H1 (cell line): Measurements from ENCODE around the gene CXCL10. TPM values are rescaled to one million over a fixed set of nuclear protein-coding genes. Genes with fewer than 3 reads are reported as not detected.

Experiments used
- CTCF ChIA-PET: fragments of 300-600 bp; sonication (Branson Sonifier 250); formaldehyde crosslinking; loops from one replicate; lab custom pipeline; 2021; ENCODE audit not compliant: partially characterized antibody; lab: Charles Lee
- POLR2A ChIA-PET: fragments of 300-600 bp; sonication (Branson Sonifier 250); formaldehyde crosslinking; loops from one replicate; lab custom pipeline; 2021; ENCODE audit warnings: inconsistent platforms; ENCODE audit not compliant: partially characterized antibody; lab: Charles Lee
- DNase-seq, 2 experiments: peaks; one replicate each; pipeline versions ENCODE4 v3.0.0 to v3.0.0-alpha.2; 2010 to 2022; ENCODE audit warnings: low spot score in 2 of 2, low read depth in 1 of 2, mixed read lengths in 1 of 2
- FAIRE-seq: peaks from 2 replicates; lab custom pipeline; 2011; peaks lifted over from hg19 to GRCh38; lab: Jason Lieb, UNC
- H2AFZ ChIP-seq: 2 replicates; pipeline ENCODE4 v1.8.1; 2012; ENCODE audit warnings: low read length, inconsistent platforms
- H2AK5ac ChIP-seq: 2 replicates; pipeline ENCODE4 v1.6.1; 2013; ENCODE audit warnings: low read depth, low read length
- H2BK120ac ChIP-seq: replicated peaks from 2 replicates; pipeline ENCODE3; 2013; ENCODE audit warnings: low read depth, low read length, inconsistent platforms
- H2BK12ac ChIP-seq: 2 replicates; pipeline ENCODE4 v1.6.1; 2013; ENCODE audit warnings: low read depth, low read length
- H2BK15ac ChIP-seq: 2 replicates; pipeline ENCODE4 v1.6.1; 2013; ENCODE audit warnings: low read length
- H2BK20ac ChIP-seq: 2 replicates; pipeline ENCODE4 v1.6.1; 2013; ENCODE audit warnings: low read length
- H2BK5ac ChIP-seq: 2 replicates; pipeline ENCODE4 v1.6.1; 2013; ENCODE audit warnings: low read depth, low read length
- H3K14ac ChIP-seq: 2 replicates; pipeline ENCODE4 v1.6.1; 2013; ENCODE audit warnings: inconsistent platforms; ENCODE audit not compliant: insufficient read length
- H3K18ac ChIP-seq: 2 replicates; pipeline ENCODE4 v1.6.1; 2013; ENCODE audit warnings: low read length; ENCODE audit errors: extremely low read depth
- H3K23ac ChIP-seq: 2 replicates; pipeline ENCODE4 v1.6.1; 2013; ENCODE audit warnings: inconsistent platforms; ENCODE audit not compliant: insufficient read length
- H3K23me2 ChIP-seq: 2 replicates; pipeline ENCODE4 v1.6.1; 2013; ENCODE audit warnings: low read depth, low read length
- H3K27ac ChIP-seq: 2 replicates; pipeline ENCODE4 v1.6.1; 2011; ENCODE audit warnings: low read depth, low read length, inconsistent platforms
- H3K27me3 ChIP-seq, 4 experiments: replicated peaks in 1 of 4; 1 replicate in 1 of 4; 2 replicates in 3 of 4; pipeline versions ENCODE4 v1.6.1 to v1.8.1; 2011 to 2013; ENCODE audit warnings: low read length in 3 of 4, mild to moderate bottlenecking in 3 of 4, inconsistent platforms in 2 of 4, mixed read lengths in 2 of 4, moderate library complexity in 1 of 4; ENCODE audit not compliant: control insufficient read depth in 3 of 4, insufficient read depth in 3 of 4; ENCODE audit errors: extremely low read depth in 1 of 4
- H3K36me3 ChIP-seq, 4 experiments: 2 replicates each; pipeline versions ENCODE4 v1.6.1 to v1.8.1; 2011 to 2013; ENCODE audit warnings: mild to moderate bottlenecking in 4 of 4, low read length in 3 of 4, moderate library complexity in 2 of 4, control low read depth in 1 of 4, inconsistent platforms in 1 of 4; ENCODE audit not compliant: insufficient read depth in 4 of 4, control insufficient read depth in 2 of 4
- H3K4ac ChIP-seq: replicated peaks from 2 replicates; pipeline ENCODE3; 2013; ENCODE audit warnings: low read length, low read depth, mixed read lengths, inconsistent platforms; ENCODE audit not compliant: insufficient read length
- H3K4me1 ChIP-seq, 4 experiments: replicated peaks in 1 of 4; 1 replicate in 1 of 4; 2 replicates in 3 of 4; pipeline versions ENCODE4 v1.6.1 to v1.8.1; 2011 to 2013; ENCODE audit warnings: low read length in 3 of 4, inconsistent platforms in 2 of 4, mixed read lengths in 1 of 4; ENCODE audit not compliant: insufficient read depth in 4 of 4, control insufficient read depth in 3 of 4
- H3K4me2 ChIP-seq, 2 experiments: 2 replicates each; pipeline versions ENCODE4 v1.6.1 to v1.8.1; 2011 to 2013; ENCODE audit warnings: low read depth in 2 of 2, low read length in 2 of 2, control low read depth in 1 of 2, inconsistent platforms in 1 of 2, mild to moderate bottlenecking in 1 of 2; ENCODE audit not compliant: insufficient read depth in 1 of 2
- H3K4me3 ChIP-seq, 4 experiments: fragments of 200-600, 300-600 bp in 1 of 4; sonication (generic), shearing (Covaris generic), sonication (Bioruptor Twin) in 1 of 4; 2 replicates each; pipeline versions ENCODE4 v1.5.1 to v1.8.1; 2011 to 2016; ENCODE audit warnings: low read length in 4 of 4, low read depth in 3 of 4, control low read depth in 2 of 4, inconsistent platforms in 2 of 4, mild to moderate bottlenecking in 2 of 4, mixed read lengths in 1 of 4, moderate library complexity in 1 of 4; ENCODE audit not compliant: insufficient read depth in 2 of 4; ENCODE audit errors: extremely low read depth in 1 of 4
- H3K56ac ChIP-seq: replicated peaks from 2 replicates; pipeline ENCODE3; 2013; ENCODE audit warnings: low read depth, mild to moderate bottlenecking, mixed read lengths, low read length, inconsistent platforms; ENCODE audit not compliant: insufficient read length
- H3K79me1 ChIP-seq: 2 replicates; pipeline ENCODE4 v1.6.1; 2013; ENCODE audit warnings: low read depth, low read length, control low read depth
- H3K79me2 ChIP-seq, 2 experiments: 2 replicates each; pipeline versions ENCODE4 v1.6.1 to v1.8.1; 2012 to 2013; ENCODE audit warnings: low read length in 2 of 2, mild to moderate bottlenecking in 2 of 2, inconsistent platforms in 1 of 2; ENCODE audit not compliant: insufficient read depth in 2 of 2, control insufficient read depth in 1 of 2
- H3K9ac ChIP-seq, 4 experiments: replicated peaks in 1 of 4; 1 replicate in 1 of 4; 2 replicates in 3 of 4; pipeline versions ENCODE4 v1.6.1 to v1.8.1; 2011 to 2013; ENCODE audit warnings: low read depth in 3 of 4, low read length in 3 of 4, control low read depth in 2 of 4, mild to moderate bottlenecking in 2 of 4, moderate library complexity in 2 of 4, inconsistent platforms in 1 of 4; ENCODE audit errors: extremely low read depth in 1 of 4
- H3K9me3 ChIP-seq, 2 experiments: 2 replicates each; pipeline versions ENCODE4 v1.6.1 to v1.8.1; 2012 to 2013; ENCODE audit warnings: mild to moderate bottlenecking in 2 of 2, moderate library complexity in 2 of 2, control low read depth in 1 of 2, inconsistent platforms in 1 of 2, low read depth in 1 of 2, low read length in 1 of 2, mixed read lengths in 1 of 2; ENCODE audit not compliant: insufficient read depth in 2 of 2
- H4K20me1 ChIP-seq, 2 experiments: replicated peaks in 1 of 2; 2 replicates each; pipeline versions ENCODE3 to v1.8.1; 2011 to 2013; ENCODE audit warnings: inconsistent platforms in 2 of 2, low read length in 2 of 2, mild to moderate bottlenecking in 1 of 2; ENCODE audit not compliant: insufficient read depth in 2 of 2, control insufficient read depth in 1 of 2
- H4K5ac ChIP-seq: 2 replicates; pipeline ENCODE4 v1.6.1; 2013; ENCODE audit warnings: low read length, low read depth, mixed read lengths, inconsistent platforms; ENCODE audit not compliant: insufficient read length
- H4K8ac ChIP-seq: 2 replicates; pipeline ENCODE4 v1.8.0; 2013; ENCODE audit warnings: mild to moderate bottlenecking, moderate library complexity, low read length, inconsistent platforms; ENCODE audit not compliant: insufficient read depth; ENCODE audit errors: extremely low read depth
- H4K91ac ChIP-seq: replicated peaks from 2 replicates; pipeline ENCODE3; 2013; ENCODE audit warnings: low read length, mixed read lengths, inconsistent platforms; ENCODE audit not compliant: insufficient read length
- BACH1 ChIP-seq: IDR thresholded peaks from 2 replicates; pipeline ENCODE4 v1.6.1; 2012; ENCODE audit warnings: low read length, improper control_type of control experiment
- BRCA1 ChIP-seq: IDR thresholded peaks from 2 replicates; pipeline ENCODE4 v1.6.1; 2012; ENCODE audit warnings: low read depth, low read length, improper control_type of control experiment
- CEBPB ChIP-seq: IDR thresholded peaks from 2 replicates; pipeline ENCODE4 v1.6.1; 2012; ENCODE audit warnings: low read depth, low read length
- EP300 ChIP-seq, 2 experiments: IDR thresholded peaks; 1 replicate in 1 of 2; 2 replicates in 1 of 2; pipeline ENCODE4 v1.6.1; 2011 to 2012; ENCODE audit warnings: low read depth in 2 of 2, low read length in 2 of 2, mild to moderate bottlenecking in 2 of 2, borderline replicate concordance in 1 of 2, inconsistent platforms in 1 of 2, moderate library complexity in 1 of 2
- HDAC6 ChIP-seq: IDR thresholded peaks from one replicate; pipeline ENCODE4 v1.7.1; 2012; ENCODE audit warnings: low read depth, mild to moderate bottlenecking, inconsistent platforms, low read length, moderate library complexity
- RNF2 ChIP-seq: fragments of 200-900, 300-1000 bp; sonication (generic); IDR thresholded peaks from 2 replicates; pipeline ENCODE4 v1.7.1; 2016; ENCODE audit warnings: borderline replicate concordance, low read depth, mild to moderate bottlenecking, antibody characterized with exemption, low read length; ENCODE audit not compliant: poor library complexity, severe bottlenecking; ENCODE audit errors: missing control alignments
- SRF ChIP-seq: IDR thresholded peaks from 2 replicates; pipeline ENCODE4 v1.6.1; 2011; ENCODE audit warnings: mild to moderate bottlenecking, low read depth, low read length, moderate library complexity
- YY1 ChIP-seq: IDR thresholded peaks from 2 replicates; pipeline ENCODE4 v1.6.1; 2011; ENCODE audit warnings: low read depth, mild to moderate bottlenecking, low read length
- ZNF274 ChIP-seq: IDR thresholded peaks from 2 replicates; pipeline ENCODE4 v1.7.0; 2012; ENCODE audit warnings: low read length, borderline replicate concordance; ENCODE audit errors: extremely low read depth
- WGBS, 2 experiments: shearing (Covaris generic) in 1 of 2; methylation state at CpG; one replicate each; pipeline versions ENCODE4 v1.1.6 to v1.1.7; 2013 to 2015; ENCODE audit warnings: low lambda C conversion rate in 2 of 2, mixed read lengths in 2 of 2, inconsistent platforms in 1 of 2, low coverage in 1 of 2, missing lambda C conversion rate in 1 of 2; ENCODE audit not compliant: insufficient replicate concordance in 2 of 2, insufficient coverage in 1 of 2, insufficient read length in 1 of 2; ENCODE audit errors: extremely low coverage in 1 of 2, missing lambda C conversion rate in 1 of 2; 5-methylcytosine and 5-hydroxymethylcytosine counted together
- polyA plus RNA-seq, 7 experiments: library from polyadenylated mRNA; depleted of rRNA in 3 of 7; stranded (reverse) in 5 of 7; unstranded in 2 of 7; fragments of >200 nt in 5 of 7; fragments of 200-250 nt in 2 of 7; gene quantifications; 1 replicate in 5 of 7; 2 replicates in 1 of 7; 4 replicates in 1 of 7; pipeline versions ENCODE4 v1.2.1 to v1.2.3, GENCODE V29; 2011 to 2013; ENCODE audit warnings: missing spikeins in 2 of 7, mixed read lengths in 2 of 7
- total RNA-seq: library from RNA; stranded (reverse); fragmentation: NEBNext Ultra II Directional; extraction: Animal tissue kit (Norgen Biotek cat#: 25700); gene quantifications from 2 replicates; pipeline ENCODE4 v1.2.1, GENCODE V29; 2021

The CXCL10 gene
- total and polyA plus RNA-seq, 2 of the 8 experiments (the other 6 are each of a cell fraction or from before 2014, with no cell fraction given), result not detected

DNA sequence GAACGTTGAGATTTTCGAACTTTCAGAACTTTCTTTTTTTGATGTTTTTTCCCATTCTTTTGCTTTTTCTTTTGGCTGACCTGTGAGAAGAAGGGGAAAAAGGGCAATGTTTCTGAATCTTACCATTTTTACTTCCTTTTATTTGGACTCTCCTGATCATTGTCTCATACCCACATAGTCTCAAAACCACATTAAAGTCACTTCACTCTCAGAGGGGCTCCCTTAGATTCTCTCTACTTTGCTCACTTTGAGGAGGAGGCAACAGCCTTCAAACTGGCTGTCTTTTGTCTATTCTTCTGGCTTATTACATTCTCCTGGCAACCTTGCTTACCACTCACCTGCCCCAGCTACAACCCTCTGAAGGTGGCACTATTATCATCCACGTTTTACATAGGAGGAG is 19.7 kb downstream of the CXCL10 start:
- Histone ChIP-seq H2BK120ac (no peak overlapping the region), H3K4me2 (no peak overlapping the region), H3K27me3 (no peaks in the 10 kb centered on the region), H2BK20ac (no peak overlapping the region), H3K4me1 (no peaks in the 10 kb centered on the region), H2BK15ac (no peak overlapping the region), H3K27ac (no peak overlapping the region), H3K23ac (no peak overlapping the region), H4K91ac (no peak overlapping the region), H3K23me2 (no peaks in the 10 kb centered on the region), H4K8ac (no peak overlapping the region), H3K4ac (no peak overlapping the region), H2AK5ac (no peak overlapping the region), H3K18ac (no peak overlapping the region), H2BK5ac (no peak overlapping the region), H3K79me1 (no peaks in the 10 kb centered on the region), H2AFZ (no peak overlapping the region), H4K20me1 (no peaks in the 10 kb centered on the region), H3K9ac (no peak overlapping the region), H3K14ac (no peak overlapping the region), H3K79me2 (no peaks in the 10 kb centered on the region), H3K56ac (no peak overlapping the region), H3K9me3 (no peaks in the 10 kb centered on the region), H4K5ac (no peak overlapping the region), H3K36me3 (no peaks in the 10 kb centered on the region), H2BK12ac (no peak overlapping the region), H3K4me3 (no peak overlapping the region)
- FAIRE-seq (no peak), DNase-seq (no peak)
- TF ChIP-seq SRF (no peak), HDAC6 (no peak), YY1 (no peak), RNF2 (no peak), BRCA1 (no peak), EP300 (IDR thresholded peaks at IDR 0.05; ENCODE audit: borderline replicate concordance in 1 of 2, low read depth in 2 of 2, low read length in 2 of 2) (no peak), CEBPB (no peak), BACH1 (no peak), ZNF274 (no peak)
- 86% methylated on average over 3 of the region's 3 CpGs; no CpG with 5 or more reads in 1 of the 2 experiments for WGBS, 2 experiments
- CTCF ChIA-PET, result interaction anchor here (1.2 kb wide), 1 partner anchor 84 kb away, joined by 4 read pairs; no protein-coding TSS in a partner anchor
- POLR2A ChIA-PET, result no interaction called here
